A673 (cell line): ENCODE data around the gene ADAMTSL3. TPM values are rescaled to one million over a fixed set of nuclear protein-coding genes. Genes with fewer than 3 reads are reported as not detected.

Source experiments
- BruUV-seq: library from RNA; stranded (reverse); fragments of 400-500 nt; replicated peaks from 2 replicates; lab custom pipeline; 2021; lab: Mats Ljungman, UMichigan
- CTCF ChIA-PET: fragments of 300-600 bp; sonication (Branson Sonifier 250); formaldehyde crosslinking; loops from one replicate; lab custom pipeline; 2022; ENCODE audit warnings: antibody characterized with exemption; lab: Charles Lee
- POLR2A ChIA-PET: fragments of 300-600 bp; sonication (Branson Sonifier 250); formaldehyde crosslinking; loops from one replicate; lab custom pipeline; 2022; ENCODE audit warnings: antibody characterized with exemption; ENCODE audit not compliant: low non-redundant PET; lab: Charles Lee
- DNase-seq: peaks from one replicate; pipeline ENCODE4 v3.0.0-alpha.2; 2015; ENCODE audit warnings: low spot score
- H3K27ac ChIP-seq: fragments of 200-600 bp; sonication (generic); 2 replicates; pipeline ENCODE4 v1.5.1; 2016; ENCODE audit warnings: mixed run types, low read depth, mild to moderate bottlenecking, mixed read lengths, antibody characterized with exemption, low read length; ENCODE audit not compliant: poor library complexity, severe bottlenecking
- H3K27me3 ChIP-seq: fragments of 200-600 bp; sonication (generic); replicated peaks from 2 replicates; pipeline ENCODE4 v1.6.1; 2017; ENCODE audit warnings: mixed run types, low read depth, mild to moderate bottlenecking, mixed read lengths, antibody characterized with exemption, low read length; ENCODE audit not compliant: insufficient read depth, poor library complexity
- H3K36me3 ChIP-seq: fragments of 200-600 bp; sonication (generic); 2 replicates; pipeline ENCODE4 v1.6.1; 2016; ENCODE audit warnings: mixed run types, mild to moderate bottlenecking, mixed read lengths, antibody characterized with exemption, low read length; ENCODE audit not compliant: insufficient read depth, poor library complexity, severe bottlenecking
- H3K4me1 ChIP-seq: fragments of 200-600 bp; sonication (generic); 2 replicates; pipeline ENCODE4 v1.6.1; 2017; ENCODE audit warnings: mixed run types, mild to moderate bottlenecking, mixed read lengths, antibody characterized with exemption, low read length; ENCODE audit not compliant: insufficient read depth, poor library complexity, severe bottlenecking
- H3K4me3 ChIP-seq: fragments of 200-600 bp; sonication (generic); 2 replicates; pipeline ENCODE4 v1.5.1; 2016; ENCODE audit warnings: low read depth, mixed run types, mild to moderate bottlenecking, mixed read lengths, low read length; ENCODE audit not compliant: poor library complexity, severe bottlenecking
- H3K9me3 ChIP-seq: fragments of 200-600 bp; sonication (generic); 2 replicates; pipeline ENCODE4 v1.6.1; 2016; ENCODE audit warnings: mixed run types, low read depth, mild to moderate bottlenecking, mixed read lengths, antibody characterized with exemption, low read length; ENCODE audit not compliant: poor library complexity, severe bottlenecking
- EZH2 ChIP-seq: fragments of 200-600 bp; sonication (generic); IDR thresholded peaks from 2 replicates; pipeline ENCODE4 v1.6.1; 2017; ENCODE audit warnings: borderline replicate concordance, low read depth, mild to moderate bottlenecking, mixed read lengths, antibody characterized with exemption, low read length; ENCODE audit not compliant: poor library complexity, severe bottlenecking
- intact Hi-C: fragments of 100-400 bp; cut with micrococcal nuclease; formaldehyde crosslinking; loops from one replicate; pipeline ENCODE4 v1.10.0; 2022; ENCODE audit not compliant: unreplicated experiment
- total RNA-seq: library from RNA; stranded (reverse); gene quantifications from 2 replicates; pipeline ENCODE4 v1.2.3, GENCODE V29; 2021
- TF ChIP-seq, protein P1 (sequence below): fragments of 300-800, 200-600 bp; sonication (generic); conservative IDR thresholded peaks from 2 replicates; pipeline ENCODE4 v1.5.1; 2017; ENCODE audit warnings: low read depth, mild to moderate bottlenecking, antibody characterized with exemption, low read length, moderate library complexity, mixed read lengths

ADAMTSL3 gene
- total RNA-seq, 1 experiment from 2014 or later = 0.95 TPM

DNA sequence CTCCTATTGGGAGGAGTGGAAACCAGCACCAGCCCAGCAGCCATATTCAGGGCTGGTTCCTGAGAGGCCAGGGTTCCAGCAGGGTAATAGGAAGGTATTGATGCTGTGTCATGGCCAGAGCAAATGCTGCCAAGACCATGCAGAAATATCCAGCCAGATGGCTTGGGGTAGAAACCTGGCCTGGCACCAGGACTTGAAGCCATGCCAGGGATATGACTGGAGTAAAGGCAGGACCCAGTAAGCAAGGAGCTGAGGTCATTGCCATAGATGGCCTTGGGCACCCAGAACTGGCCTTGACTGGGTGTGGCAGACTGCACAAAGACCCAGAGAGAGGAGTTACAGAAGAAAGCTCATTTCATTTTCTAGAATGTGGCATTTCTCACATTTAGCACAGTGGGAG is 324.1 kb downstream of the ADAMTSL3 start:
- CTCF ChIA-PET = no interaction called here
- no peaks in the 10 kb centered on the region for H3K4me1 ChIP-seq
- intact Hi-C loops = no loop called here

DNA sequence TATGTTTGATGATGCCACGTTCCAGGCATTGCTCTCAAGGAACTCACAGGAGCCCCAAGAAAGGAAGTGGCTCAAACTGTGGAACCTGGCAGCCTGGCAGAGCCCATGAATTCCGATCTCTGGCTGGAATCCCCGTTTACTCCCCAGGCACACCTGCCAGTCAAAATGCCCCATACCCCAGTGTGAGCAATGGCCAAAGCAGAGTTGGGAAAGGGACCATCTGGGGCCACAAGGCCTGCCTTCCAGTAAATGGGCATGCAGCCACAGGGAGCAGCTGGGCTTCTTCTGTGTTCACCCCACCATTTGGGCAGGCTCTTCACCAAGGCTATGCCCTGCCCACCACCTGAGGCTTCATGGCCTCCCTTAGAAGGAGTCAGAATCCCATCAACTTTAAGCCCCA is 324.7 kb downstream of the ADAMTSL3 start:
- Histone ChIP-seq H3K4me1 (no peaks in the 10 kb centered on the region), H3K4me3 (no peak overlapping the region), H3K36me3 (no peaks in the 10 kb centered on the region), H3K27me3 (no peaks in the 10 kb centered on the region), H3K9me3 (no peaks in the 10 kb centered on the region), H3K27ac (no peak overlapping the region)
- TF ChIP-seq, protein P1, sequence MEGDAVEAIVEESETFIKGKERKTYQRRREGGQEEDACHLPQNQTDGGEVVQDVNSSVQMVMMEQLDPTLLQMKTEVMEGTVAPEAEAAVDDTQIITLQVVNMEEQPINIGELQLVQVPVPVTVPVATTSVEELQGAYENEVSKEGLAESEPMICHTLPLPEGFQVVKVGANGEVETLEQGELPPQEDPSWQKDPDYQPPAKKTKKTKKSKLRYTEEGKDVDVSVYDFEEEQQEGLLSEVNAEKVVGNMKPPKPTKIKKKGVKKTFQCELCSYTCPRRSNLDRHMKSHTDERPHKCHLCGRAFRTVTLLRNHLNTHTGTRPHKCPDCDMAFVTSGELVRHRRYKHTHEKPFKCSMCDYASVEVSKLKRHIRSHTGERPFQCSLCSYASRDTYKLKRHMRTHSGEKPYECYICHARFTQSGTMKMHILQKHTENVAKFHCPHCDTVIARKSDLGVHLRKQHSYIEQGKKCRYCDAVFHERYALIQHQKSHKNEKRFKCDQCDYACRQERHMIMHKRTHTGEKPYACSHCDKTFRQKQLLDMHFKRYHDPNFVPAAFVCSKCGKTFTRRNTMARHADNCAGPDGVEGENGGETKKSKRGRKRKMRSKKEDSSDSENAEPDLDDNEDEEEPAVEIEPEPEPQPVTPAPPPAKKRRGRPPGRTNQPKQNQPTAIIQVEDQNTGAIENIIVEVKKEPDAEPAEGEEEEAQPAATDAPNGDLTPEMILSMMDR = no peak
- no peak for TF ChIP-seq EZH2
- CTCF ChIA-PET = no interaction called here
- POLR2A ChIA-PET = no interaction called here
- intact Hi-C loops = no loop called here
- no peak for DNase-seq
- no TSS peak for BruUV-seq

More for the DNA sequence above, 324.1 kb downstream of the ADAMTSL3 start:
- Histone ChIP-seq H3K4me3 (no peak overlapping the region), H3K27me3 (no peaks in the 10 kb centered on the region), H3K36me3 (no peaks in the 10 kb centered on the region), H3K27ac (no peak overlapping the region), H3K9me3 (no peaks in the 10 kb centered on the region)
- TF ChIP-seq, protein P1 = no peak
- TF ChIP-seq EZH2 = no peak
- no TSS peak for BruUV-seq
- POLR2A ChIA-PET = no interaction called here
- DNase-seq = no peak

DNA sequence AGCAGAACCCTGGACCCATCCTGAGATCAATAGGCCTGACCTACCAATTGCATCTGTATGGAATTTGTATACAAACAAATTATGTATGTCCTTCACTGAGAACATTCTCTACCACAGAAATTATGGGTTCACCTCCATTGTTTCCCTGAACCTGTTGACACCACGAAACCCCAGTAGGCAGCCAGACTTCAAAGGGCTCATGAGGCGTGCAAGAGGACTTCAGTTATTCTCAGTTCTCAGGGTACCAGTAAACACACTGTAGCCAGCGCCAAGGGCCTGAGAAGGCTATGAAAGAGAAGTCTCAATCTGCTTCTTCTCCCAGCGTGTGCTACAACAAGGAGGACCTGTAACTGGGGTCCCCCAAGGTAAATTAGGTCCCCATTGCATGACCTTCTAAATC is 326.7 kb downstream of the ADAMTSL3 start:
- H3K4me3 ChIP-seq = no peak overlapping the region
- H3K4me1 ChIP-seq = no peaks in the 10 kb centered on the region
- no peak overlapping the region for H3K27ac ChIP-seq
- intact Hi-C loops = no loop called here
- no peak for DNase-seq
- no peaks in the 10 kb centered on the region for H3K27me3 ChIP-seq
- POLR2A ChIA-PET = no interaction called here
- CTCF ChIA-PET = no interaction called here
- no TSS peak for BruUV-seq
- TF ChIP-seq EZH2 = no peak
- no peaks in the 10 kb centered on the region for H3K36me3 ChIP-seq
- no peaks in the 10 kb centered on the region for H3K9me3 ChIP-seq

DNA sequence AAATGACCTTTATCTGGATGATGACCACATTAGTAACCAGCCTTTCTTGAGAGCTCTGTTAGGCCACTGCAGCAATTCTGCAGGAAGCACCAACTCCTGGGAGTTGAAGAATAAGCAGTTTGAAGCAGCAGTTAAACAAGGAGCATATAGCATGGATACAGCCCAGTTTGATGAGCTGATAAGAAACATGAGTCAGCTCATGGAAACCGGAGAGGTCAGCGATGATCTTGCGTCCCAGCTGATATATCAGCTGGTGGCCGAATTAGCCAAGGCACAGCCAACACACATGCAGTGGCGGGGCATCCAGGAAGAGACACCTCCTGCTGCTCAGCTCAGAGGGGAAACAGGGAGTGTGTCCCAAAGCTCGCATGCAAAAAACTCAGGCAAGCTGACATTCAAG is 328.8 kb downstream of the ADAMTSL3 start:
- Histone ChIP-seq H3K4me1 (no peaks in the 10 kb centered on the region), H3K9me3 (no peaks in the 10 kb centered on the region), H3K27ac (no peak overlapping the region), H3K36me3 (no peaks in the 10 kb centered on the region), H3K4me3 (no peak overlapping the region), H3K27me3 (peaks cover 3% of the 10 kb centered on the region)
- CTCF ChIA-PET = no interaction called here
- no peak for DNase-seq
- TF ChIP-seq, protein P1 = no peak
- no peak for TF ChIP-seq EZH2
- no TSS peak for BruUV-seq
- intact Hi-C loops = no loop called here
- POLR2A ChIA-PET = no interaction called here
